ENCODE results near the gene POC1B.

GRCh38 chr12:89567691-89568239 is 41.9 kb upstream of the POC1B start:
- TF ChIP-seq SNAI2 (CRISPR knock-in tag; IDR thresholded peaks at IDR 0.05) (no peak), ZFP3 (CRISPR knock-in tag; IDR thresholded peaks at IDR 0.05) (no peak), CREB5 (CRISPR knock-in tag; IDR thresholded peaks at IDR 0.05; ENCODE audit: low read depth) (no peak), ZC3H10 (CRISPR knock-in tag; IDR thresholded peaks at IDR 0.05) (no peak), RARB (CRISPR knock-in tag; IDR thresholded peaks at IDR 0.05) (no peak), PATZ1 (CRISPR knock-in tag; IDR thresholded peaks at IDR 0.05; ENCODE audit: borderline replicate concordance) (no peak), ZNF8 (CRISPR knock-in tag; IDR thresholded peaks at IDR 0.05) (no peak), CSRNP3 (CRISPR knock-in tag; IDR thresholded peaks at IDR 0.05) (no peak), BACH2 (CRISPR knock-in tag; IDR thresholded peaks at IDR 0.05; ENCODE audit: borderline replicate concordance) (no peak), TSHZ2 (CRISPR knock-in tag; IDR thresholded peaks at IDR 0.05) (no peak), TOX (CRISPR knock-in tag; IDR thresholded peaks at IDR 0.05; ENCODE audit: borderline replicate concordance) (no peak), ZNF565 (CRISPR knock-in tag; conservative IDR thresholded peaks at IDR 0.05; ENCODE audit: low read depth) (no peak), POU6F1 (CRISPR knock-in tag; IDR thresholded peaks at IDR 0.05; ENCODE audit: borderline replicate concordance, low read depth) (no peak)

All from SK-N-SH treated with all-trans-retinoic acid at 6 μM for 48 hours (cell line).